H1 (cell line): ENCODE data around the gene TDO2. TPM values are rescaled to one million over a fixed set of nuclear protein-coding genes. Genes with fewer than 3 reads are reported as not detected.

Source experiments
- CTCF ChIA-PET: fragments of 300-600 bp; sonication (Branson Sonifier 250); formaldehyde crosslinking; loops from one replicate; lab custom pipeline; 2021; ENCODE audit not compliant: partially characterized antibody; lab: Charles Lee
- POLR2A ChIA-PET: fragments of 300-600 bp; sonication (Branson Sonifier 250); formaldehyde crosslinking; loops from one replicate; lab custom pipeline; 2021; ENCODE audit warnings: inconsistent platforms; ENCODE audit not compliant: partially characterized antibody; lab: Charles Lee
- DNase-seq, 2 experiments: peaks; one replicate each; pipeline versions ENCODE4 v3.0.0 to v3.0.0-alpha.2; 2010 to 2022; ENCODE audit warnings: low spot score in 2 of 2, low read depth in 1 of 2, mixed read lengths in 1 of 2
- FAIRE-seq: peaks from 2 replicates; lab custom pipeline; 2011; peaks lifted over from hg19 to GRCh38; lab: Jason Lieb, UNC
- H2AFZ ChIP-seq: 2 replicates; pipeline ENCODE4 v1.8.1; 2012; ENCODE audit warnings: low read length, inconsistent platforms
- H2AK5ac ChIP-seq: 2 replicates; pipeline ENCODE4 v1.6.1; 2013; ENCODE audit warnings: low read depth, low read length
- H2BK120ac ChIP-seq: replicated peaks from 2 replicates; pipeline ENCODE3; 2013; ENCODE audit warnings: low read depth, low read length, inconsistent platforms
- H2BK12ac ChIP-seq: 2 replicates; pipeline ENCODE4 v1.6.1; 2013; ENCODE audit warnings: low read depth, low read length
- H2BK15ac ChIP-seq: 2 replicates; pipeline ENCODE4 v1.6.1; 2013; ENCODE audit warnings: low read length
- H2BK20ac ChIP-seq: 2 replicates; pipeline ENCODE4 v1.6.1; 2013; ENCODE audit warnings: low read length
- H2BK5ac ChIP-seq: 2 replicates; pipeline ENCODE4 v1.6.1; 2013; ENCODE audit warnings: low read depth, low read length
- H3K14ac ChIP-seq: 2 replicates; pipeline ENCODE4 v1.6.1; 2013; ENCODE audit warnings: inconsistent platforms; ENCODE audit not compliant: insufficient read length
- H3K18ac ChIP-seq: 2 replicates; pipeline ENCODE4 v1.6.1; 2013; ENCODE audit warnings: low read length; ENCODE audit errors: extremely low read depth
- H3K23ac ChIP-seq: 2 replicates; pipeline ENCODE4 v1.6.1; 2013; ENCODE audit warnings: inconsistent platforms; ENCODE audit not compliant: insufficient read length
- H3K23me2 ChIP-seq: 2 replicates; pipeline ENCODE4 v1.6.1; 2013; ENCODE audit warnings: low read depth, low read length
- H3K27ac ChIP-seq: 2 replicates; pipeline ENCODE4 v1.6.1; 2011; ENCODE audit warnings: low read depth, low read length, inconsistent platforms
- H3K27me3 ChIP-seq, 4 experiments: replicated peaks in 1 of 4; 1 replicate in 1 of 4; 2 replicates in 3 of 4; pipeline versions ENCODE4 v1.6.1 to v1.8.1; 2011 to 2013; ENCODE audit warnings: low read length in 3 of 4, mild to moderate bottlenecking in 3 of 4, inconsistent platforms in 2 of 4, mixed read lengths in 2 of 4, moderate library complexity in 1 of 4; ENCODE audit not compliant: control insufficient read depth in 3 of 4, insufficient read depth in 3 of 4; ENCODE audit errors: extremely low read depth in 1 of 4
- H3K36me3 ChIP-seq, 4 experiments: 2 replicates each; pipeline versions ENCODE4 v1.6.1 to v1.8.1; 2011 to 2013; ENCODE audit warnings: mild to moderate bottlenecking in 4 of 4, low read length in 3 of 4, moderate library complexity in 2 of 4, control low read depth in 1 of 4, inconsistent platforms in 1 of 4; ENCODE audit not compliant: insufficient read depth in 4 of 4, control insufficient read depth in 2 of 4
- H3K4ac ChIP-seq: replicated peaks from 2 replicates; pipeline ENCODE3; 2013; ENCODE audit warnings: low read length, low read depth, mixed read lengths, inconsistent platforms; ENCODE audit not compliant: insufficient read length
- H3K4me1 ChIP-seq, 4 experiments: replicated peaks in 1 of 4; 1 replicate in 1 of 4; 2 replicates in 3 of 4; pipeline versions ENCODE4 v1.6.1 to v1.8.1; 2011 to 2013; ENCODE audit warnings: low read length in 3 of 4, inconsistent platforms in 2 of 4, mixed read lengths in 1 of 4; ENCODE audit not compliant: insufficient read depth in 4 of 4, control insufficient read depth in 3 of 4
- H3K4me2 ChIP-seq, 2 experiments: 2 replicates each; pipeline versions ENCODE4 v1.6.1 to v1.8.1; 2011 to 2013; ENCODE audit warnings: low read depth in 2 of 2, low read length in 2 of 2, control low read depth in 1 of 2, inconsistent platforms in 1 of 2, mild to moderate bottlenecking in 1 of 2; ENCODE audit not compliant: insufficient read depth in 1 of 2
- H3K4me3 ChIP-seq, 4 experiments: fragments of 200-600, 300-600 bp in 1 of 4; sonication (generic), shearing (Covaris generic), sonication (Bioruptor Twin) in 1 of 4; 2 replicates each; pipeline versions ENCODE4 v1.5.1 to v1.8.1; 2011 to 2016; ENCODE audit warnings: low read length in 4 of 4, low read depth in 3 of 4, control low read depth in 2 of 4, inconsistent platforms in 2 of 4, mild to moderate bottlenecking in 2 of 4, mixed read lengths in 1 of 4, moderate library complexity in 1 of 4; ENCODE audit not compliant: insufficient read depth in 2 of 4; ENCODE audit errors: extremely low read depth in 1 of 4
- H3K56ac ChIP-seq: replicated peaks from 2 replicates; pipeline ENCODE3; 2013; ENCODE audit warnings: low read depth, mild to moderate bottlenecking, mixed read lengths, low read length, inconsistent platforms; ENCODE audit not compliant: insufficient read length
- H3K79me1 ChIP-seq: 2 replicates; pipeline ENCODE4 v1.6.1; 2013; ENCODE audit warnings: low read depth, low read length, control low read depth
- H3K79me2 ChIP-seq, 2 experiments: 2 replicates each; pipeline versions ENCODE4 v1.6.1 to v1.8.1; 2012 to 2013; ENCODE audit warnings: low read length in 2 of 2, mild to moderate bottlenecking in 2 of 2, inconsistent platforms in 1 of 2; ENCODE audit not compliant: insufficient read depth in 2 of 2, control insufficient read depth in 1 of 2
- H3K9ac ChIP-seq, 4 experiments: replicated peaks in 1 of 4; 1 replicate in 1 of 4; 2 replicates in 3 of 4; pipeline versions ENCODE4 v1.6.1 to v1.8.1; 2011 to 2013; ENCODE audit warnings: low read depth in 3 of 4, low read length in 3 of 4, control low read depth in 2 of 4, mild to moderate bottlenecking in 2 of 4, moderate library complexity in 2 of 4, inconsistent platforms in 1 of 4; ENCODE audit errors: extremely low read depth in 1 of 4
- H3K9me3 ChIP-seq, 2 experiments: 2 replicates each; pipeline versions ENCODE4 v1.6.1 to v1.8.1; 2012 to 2013; ENCODE audit warnings: mild to moderate bottlenecking in 2 of 2, moderate library complexity in 2 of 2, control low read depth in 1 of 2, inconsistent platforms in 1 of 2, low read depth in 1 of 2, low read length in 1 of 2, mixed read lengths in 1 of 2; ENCODE audit not compliant: insufficient read depth in 2 of 2
- H4K20me1 ChIP-seq, 2 experiments: replicated peaks in 1 of 2; 2 replicates each; pipeline versions ENCODE3 to v1.8.1; 2011 to 2013; ENCODE audit warnings: inconsistent platforms in 2 of 2, low read length in 2 of 2, mild to moderate bottlenecking in 1 of 2; ENCODE audit not compliant: insufficient read depth in 2 of 2, control insufficient read depth in 1 of 2
- H4K5ac ChIP-seq: 2 replicates; pipeline ENCODE4 v1.6.1; 2013; ENCODE audit warnings: low read length, low read depth, mixed read lengths, inconsistent platforms; ENCODE audit not compliant: insufficient read length
- H4K8ac ChIP-seq: 2 replicates; pipeline ENCODE4 v1.8.0; 2013; ENCODE audit warnings: mild to moderate bottlenecking, moderate library complexity, low read length, inconsistent platforms; ENCODE audit not compliant: insufficient read depth; ENCODE audit errors: extremely low read depth
- H4K91ac ChIP-seq: replicated peaks from 2 replicates; pipeline ENCODE3; 2013; ENCODE audit warnings: low read length, mixed read lengths, inconsistent platforms; ENCODE audit not compliant: insufficient read length
- ASH2L ChIP-seq: fragments of 200-600, 300-600 bp; sonication (generic); IDR thresholded peaks from one replicate; pipeline ENCODE4 v1.7.1; 2017; ENCODE audit warnings: low read length
- ATF3 ChIP-seq: IDR thresholded peaks from 2 replicates; pipeline ENCODE4 v1.6.1; 2011; ENCODE audit warnings: low read depth, mild to moderate bottlenecking, low read length; ENCODE audit not compliant: insufficient read depth
- BRCA1 ChIP-seq: IDR thresholded peaks from 2 replicates; pipeline ENCODE4 v1.6.1; 2012; ENCODE audit warnings: low read depth, low read length, improper control_type of control experiment
- CBX8 ChIP-seq: fragments of 300-800, 300-1000 bp; sonication (generic); IDR thresholded peaks from 2 replicates; pipeline ENCODE4 v1.7.1; 2016; ENCODE audit warnings: low read depth, low read length, borderline replicate concordance
- CEBPB ChIP-seq: IDR thresholded peaks from 2 replicates; pipeline ENCODE4 v1.6.1; 2012; ENCODE audit warnings: low read depth, low read length
- E2F6 ChIP-seq: IDR thresholded peaks from 2 replicates; pipeline ENCODE4 v1.6.1; 2012; ENCODE audit warnings: inconsistent platforms
- EGR1 ChIP-seq: IDR thresholded peaks from 2 replicates; pipeline ENCODE4 v1.6.1; 2011; ENCODE audit warnings: low read depth, low read length, borderline replicate concordance
- MAFK ChIP-seq: IDR thresholded peaks from 2 replicates; pipeline ENCODE4 v1.6.1; 2012; ENCODE audit warnings: low read depth, mild to moderate bottlenecking, improper control_type of control experiment, low read length
- NRF1 ChIP-seq: IDR thresholded peaks from 2 replicates; pipeline ENCODE4 v1.6.1; 2011; ENCODE audit warnings: mild to moderate bottlenecking, low read depth, low read length, improper control_type of control experiment
- POLR2A ChIP-seq, 2 experiments: IDR thresholded peaks; 1 replicate in 1 of 2; 2 replicates in 1 of 2; pipeline ENCODE4 v1.6.1; 2011; ENCODE audit warnings: low read depth in 2 of 2, low read length in 2 of 2, mild to moderate bottlenecking in 2 of 2; ENCODE audit errors: control extremely low read depth in 1 of 2
- POLR2AphosphoS5 ChIP-seq: IDR thresholded peaks from 2 replicates; pipeline ENCODE4 v1.6.1; 2011; ENCODE audit warnings: low read depth, low read length
- SUZ12 ChIP-seq: fragments of 200-600 bp; sonication (generic); IDR thresholded peaks from 2 replicates; pipeline ENCODE4 v1.6.1; 2012; ENCODE audit warnings: mild to moderate bottlenecking, inconsistent platforms, low read length, moderate library complexity, mixed read lengths
- WGBS, 2 experiments: shearing (Covaris generic) in 1 of 2; methylation state at CpG; one replicate each; pipeline versions ENCODE4 v1.1.6 to v1.1.7; 2013 to 2015; ENCODE audit warnings: low lambda C conversion rate in 2 of 2, mixed read lengths in 2 of 2, inconsistent platforms in 1 of 2, low coverage in 1 of 2, missing lambda C conversion rate in 1 of 2; ENCODE audit not compliant: insufficient replicate concordance in 2 of 2, insufficient coverage in 1 of 2, insufficient read length in 1 of 2; ENCODE audit errors: extremely low coverage in 1 of 2, missing lambda C conversion rate in 1 of 2; 5-methylcytosine and 5-hydroxymethylcytosine counted together
- polyA plus RNA-seq, 7 experiments: library from polyadenylated mRNA; depleted of rRNA in 3 of 7; stranded (reverse) in 5 of 7; unstranded in 2 of 7; fragments of >200 nt in 5 of 7; fragments of 200-250 nt in 2 of 7; gene quantifications; 1 replicate in 5 of 7; 2 replicates in 1 of 7; 4 replicates in 1 of 7; pipeline versions ENCODE4 v1.2.1 to v1.2.3, GENCODE V29; 2011 to 2013; ENCODE audit warnings: missing spikeins in 2 of 7, mixed read lengths in 2 of 7
- total RNA-seq: library from RNA; stranded (reverse); fragmentation: NEBNext Ultra II Directional; extraction: Animal tissue kit (Norgen Biotek cat#: 25700); gene quantifications from 2 replicates; pipeline ENCODE4 v1.2.1, GENCODE V29; 2021

TDO2 gene
- total and polyA plus RNA-seq, 2 of the 8 experiments (the other 6 are each of a cell fraction or from before 2014, with no cell fraction given): 0.03 TPM; not detected in 1

GRCh38 chr4:155943605-155944291, 40.3 kb downstream of the TDO2 start:
- Histone ChIP-seq H3K9ac (no peak overlapping the region), H2BK15ac (no peak overlapping the region), H2BK120ac (no peak overlapping the region), H3K23ac (no peak overlapping the region), H4K91ac (no peak overlapping the region), H3K18ac (no peak overlapping the region), H4K20me1 (no peaks in the 10 kb centered on the region), H3K14ac (no peak overlapping the region), H3K36me3 (no peaks in the 10 kb centered on the region), H3K79me2 (no peaks in the 10 kb centered on the region), H2BK20ac (no peak overlapping the region), H4K5ac (no peak overlapping the region), H3K4me2 (no peak overlapping the region), H3K4me3 (no peak overlapping the region), H2BK5ac (no peak overlapping the region), H3K4me1 (no peaks in the 10 kb centered on the region), H3K27me3 (peaks cover 0 to 1% (median 0%) of the 10 kb centered on the region in 4 experiments; a peak in 1 of 7 replicates), H3K56ac (no peak overlapping the region), H2AFZ (no peak overlapping the region), H3K27ac (no peak overlapping the region), H3K79me1 (no peaks in the 10 kb centered on the region), H3K4ac (no peak overlapping the region), H2AK5ac (no peak overlapping the region), H2BK12ac (no peak overlapping the region), H4K8ac (no peak overlapping the region), H3K23me2 (no peaks in the 10 kb centered on the region), H3K9me3 (no peaks in the 10 kb centered on the region)
- ChIA-PET POLR2A (no interaction called here), CTCF (interaction anchor here (0.9 to 2.3 kb wide), 3 partner anchors 9 to 132 kb away, joined by 3 to 17 read pairs (median 3); partner anchors contain the start of gene CTSO)
- FAIRE-seq (no peak), DNase-seq (no peak)
- WGBS, 2 experiments: 90% methylated on average over 3 of the region's 3 CpGs; no CpG with 5 or more reads in 1 of the 2 experiments
- TF ChIP-seq POLR2A (IDR thresholded peaks at IDR 0.05; ENCODE audit: control extremely low read depth in 1 of 2, low read depth in 2 of 2, low read length in 2 of 2) (no peak), POLR2AphosphoS5 (no peak), BRCA1 (no peak), NRF1 (no peak), SUZ12 (no peak), MAFK (no peak), CEBPB (no peak), ASH2L (no peak), ATF3 (no peak), CBX8 (no peak), EGR1 (no peak), E2F6 (no peak)
